Neural progenitor cell (in vitro differentiated cells): ENCODE measurements around the gene HBQ1. TPM values are rescaled to one million over a fixed set of nuclear protein-coding genes. Genes with fewer than 3 reads are reported as not detected.

Experiments used
- DNase-seq: peaks from one replicate; pipeline ENCODE4 v3.0.0-alpha.2; 2016; ENCODE audit warnings: low spot score
- H2AFZ ChIP-seq: fragments of 200-600 bp; sonication (generic); replicated peaks from 2 replicates; pipeline ENCODE4 v1.6.1; 2016; ENCODE audit warnings: antibody characterized with exemption
- H3F3A ChIP-seq: fragments of 200-600 bp; sonication (generic); 2 replicates; pipeline ENCODE4 v1.6.1; 2016; ENCODE audit warnings: antibody characterized with exemption, low read depth
- H3K27ac ChIP-seq: fragments of 200-600 bp; sonication (generic); 2 replicates; pipeline ENCODE4 v1.5.1; 2016; ENCODE audit warnings: mild to moderate bottlenecking
- H3K27me3 ChIP-seq: fragments of 200-600 bp; sonication (generic); 2 replicates; pipeline ENCODE4 v1.6.1; 2016; ENCODE audit warnings: mild to moderate bottlenecking, moderate library complexity
- H3K36me3 ChIP-seq: fragments of 200-600 bp; sonication (generic); 2 replicates; pipeline ENCODE4 v1.5.1; 2016
- H3K4me1 ChIP-seq: fragments of 200-600 bp; sonication (generic); 2 replicates; pipeline ENCODE4 v1.6.1; 2016; ENCODE audit warnings: mixed run types
- H3K4me2 ChIP-seq: fragments of 200-600 bp; sonication (generic); 2 replicates; pipeline ENCODE4 v1.6.1; 2016
- H3K4me3 ChIP-seq: fragments of 200-600 bp; sonication (generic); 2 replicates; pipeline ENCODE4 v1.5.1; 2016
- H3K79me2 ChIP-seq: fragments of 200-600 bp; sonication (generic); 2 replicates; pipeline ENCODE4 v1.6.1; 2016; ENCODE audit warnings: low read depth
- H3K9ac ChIP-seq: fragments of 200-600 bp; sonication (generic); 2 replicates; pipeline ENCODE4 v1.6.1; 2016
- H3K9me3 ChIP-seq: fragments of 200-600 bp; sonication (generic); 2 replicates; pipeline ENCODE4 v1.5.1; 2016; ENCODE audit warnings: low read depth
- H4K20me1 ChIP-seq: fragments of 200-600 bp; sonication (generic); 2 replicates; pipeline ENCODE4 v1.6.1; 2016; ENCODE audit warnings: low read depth
- H3K27ac Mint-ChIP-seq: 3 replicates; pipeline ENCODE4 v1.8.0; 2021; ENCODE audit warnings: mixed read lengths
- H3K27me3 Mint-ChIP-seq: 2 replicates; pipeline ENCODE4 v1.8.0; 2022; ENCODE audit warnings: low read depth, mild to moderate bottlenecking, inconsistent platforms, moderate library complexity, mixed read lengths; ENCODE audit not compliant: insufficient read depth
- H3K36me3 Mint-ChIP-seq: 3 replicates; pipeline ENCODE4 v1.8.0; 2021; ENCODE audit warnings: mixed read lengths
- H3K4me1 Mint-ChIP-seq: 3 replicates; pipeline ENCODE4 v1.8.0; 2021; ENCODE audit warnings: mixed read lengths
- H3K4me3 Mint-ChIP-seq: 3 replicates; pipeline ENCODE4 v1.8.0; 2021; ENCODE audit warnings: mild to moderate bottlenecking, moderate library complexity, mixed read lengths
- H3K9me3 Mint-ChIP-seq: 3 replicates; pipeline ENCODE4 v1.8.0; 2020; ENCODE audit warnings: mixed read lengths
- EZH2 ChIP-seq: fragments of 200-600 bp; sonication (generic); IDR thresholded peaks from 2 replicates; pipeline ENCODE4 v1.6.1; 2017; ENCODE audit warnings: antibody characterized with exemption, mild to moderate bottlenecking, moderate library complexity
- EZH2phosphoT487 ChIP-seq: fragments of 200-600 bp; sonication (generic); IDR thresholded peaks from 2 replicates; pipeline ENCODE4 v1.6.1; 2017; ENCODE audit warnings: antibody characterized with exemption
- total RNA-seq: library from RNA; depleted of rRNA; stranded (reverse); fragments of >200 nt; gene quantifications from 2 replicates; pipeline ENCODE4 v1.2.3, GENCODE V29; 2015; ENCODE audit warnings: low replicate concordance
- TF ChIP-seq, protein P1 (sequence below): fragments of 200-600 bp; sonication (generic); IDR thresholded peaks from 2 replicates; pipeline ENCODE4 v1.5.1; 2017; ENCODE audit warnings: antibody characterized with exemption, mild to moderate bottlenecking

HBQ1 gene
- total RNA-seq, 1 donor from 2014 or later, result not detected

DNA sequence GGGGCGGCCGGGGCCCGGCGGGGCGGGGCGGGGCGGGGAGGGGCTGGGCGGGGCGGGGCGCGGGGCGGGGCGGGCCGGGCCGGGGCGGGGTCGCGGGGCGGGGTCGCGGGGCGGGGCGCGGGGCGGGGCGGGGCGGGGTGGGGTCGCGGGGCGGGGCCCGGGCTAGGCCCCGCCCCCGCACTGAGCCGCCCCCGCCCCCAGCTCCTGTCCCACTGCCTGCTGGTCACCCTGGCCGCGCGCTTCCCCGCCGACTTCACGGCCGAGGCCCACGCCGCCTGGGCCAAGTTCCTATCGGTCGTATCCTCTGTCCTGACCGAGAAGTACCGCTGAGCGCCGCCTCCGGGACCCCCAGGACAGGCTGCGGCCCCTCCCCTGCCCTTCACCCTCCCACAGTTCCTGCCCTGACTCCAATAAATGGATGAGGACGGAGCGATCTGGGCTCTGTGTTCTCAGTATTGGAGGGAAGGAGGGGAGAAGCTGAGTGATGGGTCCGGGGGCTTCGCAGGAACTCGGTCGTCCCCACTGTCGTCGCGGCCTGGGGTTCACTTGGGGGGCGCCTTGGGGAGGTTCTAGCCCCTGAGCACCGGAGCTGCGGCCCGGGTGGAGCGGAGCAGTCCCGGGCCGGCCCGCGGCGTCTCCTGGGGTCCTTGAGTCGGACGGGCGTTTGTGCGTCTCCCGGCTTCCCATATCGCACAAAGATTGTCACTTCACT lies 15.3 kb upstream of the HBQ1 start:
- H3K4me2 ChIP-seq, result peak overlapping the region; percentile 71
- Mint-ChIP-seq H3K9me3 (no peaks in the 10 kb centered on the region), H3K36me3 (no peaks in the 10 kb centered on the region), H3K27me3 (peaks cover 57% of the 10 kb centered on the region), H3K4me3 (peak overlapping the region; percentile 57), H3K27ac (no peak overlapping the region), H3K4me1 (peaks cover 3% of the 10 kb centered on the region)
- no peaks in the 10 kb centered on the region for H3K9me3 ChIP-seq
- H3K4me3 ChIP-seq, result peak overlapping the region; percentile 43
- H3K27ac ChIP-seq, result no peak overlapping the region
- H3K79me2 ChIP-seq, result no peaks in the 10 kb centered on the region
- peaks cover 10% of the 10 kb centered on the region for H3F3A ChIP-seq
- TF ChIP-seq EZH2phosphoT487 (no peak), EZH2 (no peak)
- TF ChIP-seq, protein P1, sequence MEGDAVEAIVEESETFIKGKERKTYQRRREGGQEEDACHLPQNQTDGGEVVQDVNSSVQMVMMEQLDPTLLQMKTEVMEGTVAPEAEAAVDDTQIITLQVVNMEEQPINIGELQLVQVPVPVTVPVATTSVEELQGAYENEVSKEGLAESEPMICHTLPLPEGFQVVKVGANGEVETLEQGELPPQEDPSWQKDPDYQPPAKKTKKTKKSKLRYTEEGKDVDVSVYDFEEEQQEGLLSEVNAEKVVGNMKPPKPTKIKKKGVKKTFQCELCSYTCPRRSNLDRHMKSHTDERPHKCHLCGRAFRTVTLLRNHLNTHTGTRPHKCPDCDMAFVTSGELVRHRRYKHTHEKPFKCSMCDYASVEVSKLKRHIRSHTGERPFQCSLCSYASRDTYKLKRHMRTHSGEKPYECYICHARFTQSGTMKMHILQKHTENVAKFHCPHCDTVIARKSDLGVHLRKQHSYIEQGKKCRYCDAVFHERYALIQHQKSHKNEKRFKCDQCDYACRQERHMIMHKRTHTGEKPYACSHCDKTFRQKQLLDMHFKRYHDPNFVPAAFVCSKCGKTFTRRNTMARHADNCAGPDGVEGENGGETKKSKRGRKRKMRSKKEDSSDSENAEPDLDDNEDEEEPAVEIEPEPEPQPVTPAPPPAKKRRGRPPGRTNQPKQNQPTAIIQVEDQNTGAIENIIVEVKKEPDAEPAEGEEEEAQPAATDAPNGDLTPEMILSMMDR, result no peak
- DNase-seq, result peak; percentile 35
- H3K4me1 ChIP-seq, result peaks cover 11% of the 10 kb centered on the region
- H3K9ac ChIP-seq, result no peak overlapping the region
- peaks cover 82% of the 10 kb centered on the region for H3K27me3 ChIP-seq
- H2AFZ ChIP-seq, result no peak overlapping the region
- H4K20me1 ChIP-seq, result peaks cover 46% of the 10 kb centered on the region
- no peaks in the 10 kb centered on the region for H3K36me3 ChIP-seq

DNA sequence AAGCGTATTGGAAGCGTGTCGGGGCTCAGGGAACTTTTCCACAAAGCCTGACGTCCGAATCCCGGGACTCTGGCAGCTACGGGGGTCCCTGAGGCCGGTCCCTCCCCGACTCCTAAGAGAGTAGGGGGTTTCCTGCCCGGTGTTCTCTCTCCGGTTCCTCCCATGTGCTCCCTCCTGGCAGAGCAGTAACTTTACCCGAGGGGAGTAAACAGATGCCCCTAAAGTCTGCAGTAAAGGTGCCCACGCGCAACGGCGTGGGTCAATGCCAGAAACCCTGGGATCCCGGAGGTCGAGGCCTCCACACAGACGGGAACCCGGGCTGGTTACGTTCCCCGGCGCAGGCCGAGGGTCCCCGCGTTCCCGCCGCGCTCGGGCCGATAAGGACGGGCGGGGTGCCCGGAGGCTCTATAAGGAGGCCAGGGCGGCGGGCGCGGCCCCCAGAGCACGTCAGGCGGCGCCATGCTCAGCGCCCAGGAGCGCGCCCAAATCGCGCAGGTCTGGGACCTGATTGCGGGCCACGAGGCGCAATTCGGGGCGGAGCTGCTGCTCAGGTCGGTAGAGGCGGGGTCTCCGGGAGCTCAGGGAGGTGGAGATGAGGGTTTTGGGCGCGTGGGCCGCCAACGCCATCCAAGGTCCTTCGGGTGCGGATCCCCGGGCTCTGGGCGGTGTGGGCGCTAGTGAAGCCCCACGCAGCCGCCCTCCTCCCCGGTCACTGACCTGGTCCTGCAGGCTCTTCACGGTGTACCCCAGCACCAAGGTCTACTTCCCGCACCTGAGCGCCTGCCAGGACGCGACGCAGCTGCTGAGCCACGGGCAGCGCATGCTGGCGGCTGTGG lies 14.5 kb upstream of the HBQ1 start, which contains the start of gene HBM:
HBM (plus strand) TSS at position 440 of the 836 bp plus-strand sequence; CDS start at position 460, 20 bp downstream.
- H3K27me3 ChIP-seq, result peaks cover 84% of the 10 kb centered on the region
- peaks cover 11% of the 10 kb centered on the region for H3K4me1 ChIP-seq
- H3K9ac ChIP-seq, result no peak within 1 kb of the TSS
- Mint-ChIP-seq H3K27me3 (peaks cover 65% of the 10 kb centered on the region), H3K27ac (no peak within 1 kb of the TSS), H3K4me3 (peak within 1 kb of the TSS; percentile 57), H3K36me3 (peaks cover under 1% of the 10 kb centered on the region), H3K4me1 (peaks cover 3% of the 10 kb centered on the region), H3K9me3 (peaks cover 3% of the 10 kb centered on the region)
- H2AFZ ChIP-seq, result no peak within 1 kb of the TSS
- H3K36me3 ChIP-seq, result no peaks in the 10 kb centered on the region
- peak within 1 kb of the TSS; percentile 43 for H3K4me3 ChIP-seq
- peak within 1 kb of the TSS; percentile 71 for H3K4me2 ChIP-seq
- H4K20me1 ChIP-seq, result peaks cover 52% of the 10 kb centered on the region
- H3K27ac ChIP-seq, result no peak within 1 kb of the TSS
- no peaks in the 10 kb centered on the region for H3K79me2 ChIP-seq
- H3K9me3 ChIP-seq, result no peaks in the 10 kb centered on the region
- TF ChIP-seq, protein P1, result no peak
- TF ChIP-seq EZH2phosphoT487 (peak; percentile 99), EZH2 (peak; percentile 100)
- DNase-seq, result peak; percentile 43
- peaks cover 10% of the 10 kb centered on the region for H3F3A ChIP-seq

DNA sequence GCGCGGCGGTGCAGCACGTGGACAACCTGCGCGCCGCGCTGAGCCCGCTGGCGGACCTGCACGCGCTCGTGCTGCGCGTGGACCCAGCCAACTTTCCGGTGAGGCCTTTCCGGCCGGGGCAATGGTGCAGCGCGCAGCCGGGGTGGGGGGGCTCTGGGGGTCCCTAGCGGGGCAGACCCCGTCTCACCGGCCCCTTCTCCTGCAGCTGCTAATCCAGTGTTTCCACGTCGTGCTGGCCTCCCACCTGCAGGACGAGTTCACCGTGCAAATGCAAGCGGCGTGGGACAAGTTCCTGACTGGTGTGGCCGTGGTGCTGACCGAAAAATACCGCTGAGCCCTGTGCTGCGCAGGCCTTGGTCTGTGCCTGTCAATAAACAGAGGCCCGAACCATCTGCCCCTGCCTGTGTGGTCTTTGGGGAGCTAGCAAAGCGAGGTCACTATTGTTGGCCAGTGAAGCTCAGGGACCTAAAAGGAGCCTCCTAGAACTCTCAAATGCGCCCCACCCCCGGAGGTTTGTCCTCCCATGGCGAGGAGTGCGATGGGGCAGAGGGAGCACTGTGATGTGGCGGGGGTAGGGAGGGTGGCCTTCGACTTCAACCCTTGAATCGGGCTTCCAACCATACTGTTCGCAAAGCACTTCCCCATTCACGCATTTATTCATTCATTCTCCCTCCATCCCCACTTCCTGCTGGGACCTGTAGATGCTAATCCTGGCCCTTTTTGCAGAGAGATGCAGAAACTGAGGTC lies 13.7 kb upstream of the HBQ1 start:
- peaks cover 56% of the 10 kb centered on the region for H4K20me1 ChIP-seq
- TF ChIP-seq, protein P1, result no peak
- TF ChIP-seq EZH2, result no peak
- TF ChIP-seq EZH2phosphoT487, result peak; percentile 5
- Mint-ChIP-seq H3K4me1 (peaks cover 3% of the 10 kb centered on the region), H3K4me3 (no peak overlapping the region), H3K9me3 (peaks cover 5% of the 10 kb centered on the region), H3K27ac (no peak overlapping the region), H3K27me3 (peaks cover 66% of the 10 kb centered on the region), H3K36me3 (peaks cover 3% of the 10 kb centered on the region)
- no peak overlapping the region for H3K4me2 ChIP-seq
- no peaks in the 10 kb centered on the region for H3K79me2 ChIP-seq
- H3K36me3 ChIP-seq, result no peaks in the 10 kb centered on the region
- H3K4me3 ChIP-seq, result no peak overlapping the region
- H2AFZ ChIP-seq, result no peak overlapping the region
- no peak overlapping the region for H3K27ac ChIP-seq
- DNase-seq, result peak; percentile 43
- no peaks in the 10 kb centered on the region for H3K9me3 ChIP-seq
- peaks cover 84% of the 10 kb centered on the region for H3K27me3 ChIP-seq
- peaks cover 10% of the 10 kb centered on the region for H3F3A ChIP-seq
- H3K4me1 ChIP-seq, result peaks cover 11% of the 10 kb centered on the region
- H3K9ac ChIP-seq, result no peak overlapping the region
